HL-60/S4 treated with phorbol 12-myristate 13-acetate at 8.2 ng/mL for 4 days and 3 days (cell line): Measurements from ENCODE around the gene TXNRD1.

ENCODE experiments used
- in situ Hi-C: fragments of 300-500 bp; cut with MboI; formaldehyde crosslinking; loops from 2 replicates; pipeline ENCODE4 v1.15.0; 2022; ENCODE audit warnings: low sequenced_read_pairs

The TXNRD1 gene

DNA sequence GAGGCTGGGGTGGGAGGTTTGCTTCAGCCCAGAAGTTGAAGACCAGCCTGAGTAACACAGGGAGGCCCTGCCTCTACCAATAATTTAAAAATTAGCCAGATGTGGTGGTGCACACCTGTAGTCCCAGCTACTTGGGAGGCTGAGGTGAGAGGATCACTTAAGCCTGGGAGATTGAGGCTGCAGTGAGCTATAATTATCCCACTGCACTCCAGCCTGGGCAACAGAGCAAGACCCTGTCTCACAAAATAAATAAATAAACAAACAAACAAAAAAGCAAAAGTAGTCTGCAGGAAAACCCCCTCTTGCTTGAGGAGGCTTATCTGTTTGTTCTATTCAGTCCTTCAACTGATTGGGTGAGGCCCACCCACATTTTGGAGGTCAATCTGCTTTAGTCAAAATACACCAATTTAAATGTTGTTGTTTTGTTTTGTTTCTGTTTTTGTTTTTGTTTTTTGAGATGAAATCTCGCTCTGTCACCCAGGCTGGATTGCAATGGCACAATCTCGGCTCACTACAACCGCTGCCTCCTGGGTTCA, 24.9 kb upstream of the TXNRD1 start:
- in situ Hi-C loops = no loop called here

DNA sequence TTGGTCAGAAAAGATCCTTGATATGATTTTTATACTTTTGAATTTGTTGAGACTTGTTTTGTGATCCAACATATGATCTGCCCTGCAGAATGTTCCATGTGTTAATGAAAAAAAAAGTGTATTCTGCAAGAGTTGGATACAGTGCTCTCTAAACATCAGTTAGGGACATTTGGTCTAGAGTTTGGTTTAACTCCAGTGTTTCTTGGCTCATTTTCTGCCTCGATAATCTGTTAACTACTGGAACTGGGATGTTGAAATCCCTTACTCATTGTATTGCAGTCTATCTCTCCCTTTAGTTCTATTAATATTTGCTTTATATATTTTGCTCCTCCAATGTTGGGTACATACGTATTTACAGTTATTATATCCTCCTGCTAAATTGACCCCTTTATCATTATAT, 18.3 kb upstream of the TXNRD1 start:
- in situ Hi-C loops = no loop called here

DNA sequence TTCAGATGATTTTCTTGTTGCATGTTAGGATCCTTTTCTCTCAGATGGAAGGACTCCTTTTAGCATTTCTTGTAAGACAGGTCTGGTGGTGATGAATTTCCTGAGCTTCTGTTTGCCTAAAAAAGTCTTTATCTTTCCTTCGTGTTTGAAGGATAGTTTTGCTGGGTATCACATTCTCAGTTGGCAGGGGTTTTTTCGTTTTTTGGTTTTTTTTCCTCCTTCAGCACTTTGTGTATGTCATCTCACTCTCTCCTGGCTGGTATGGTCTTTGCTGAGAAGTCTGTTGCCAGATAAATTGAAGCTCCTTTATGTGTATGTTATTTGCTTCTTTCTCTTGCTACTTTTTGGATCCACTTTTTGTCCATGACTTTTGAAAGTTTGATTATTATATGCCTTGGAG, 15.6 kb upstream of the TXNRD1 start:
- in situ Hi-C loops = loop anchor here (25.0 kb wide), 1 partner anchor 162 kb away; no protein-coding TSS in a partner anchor

DNA sequence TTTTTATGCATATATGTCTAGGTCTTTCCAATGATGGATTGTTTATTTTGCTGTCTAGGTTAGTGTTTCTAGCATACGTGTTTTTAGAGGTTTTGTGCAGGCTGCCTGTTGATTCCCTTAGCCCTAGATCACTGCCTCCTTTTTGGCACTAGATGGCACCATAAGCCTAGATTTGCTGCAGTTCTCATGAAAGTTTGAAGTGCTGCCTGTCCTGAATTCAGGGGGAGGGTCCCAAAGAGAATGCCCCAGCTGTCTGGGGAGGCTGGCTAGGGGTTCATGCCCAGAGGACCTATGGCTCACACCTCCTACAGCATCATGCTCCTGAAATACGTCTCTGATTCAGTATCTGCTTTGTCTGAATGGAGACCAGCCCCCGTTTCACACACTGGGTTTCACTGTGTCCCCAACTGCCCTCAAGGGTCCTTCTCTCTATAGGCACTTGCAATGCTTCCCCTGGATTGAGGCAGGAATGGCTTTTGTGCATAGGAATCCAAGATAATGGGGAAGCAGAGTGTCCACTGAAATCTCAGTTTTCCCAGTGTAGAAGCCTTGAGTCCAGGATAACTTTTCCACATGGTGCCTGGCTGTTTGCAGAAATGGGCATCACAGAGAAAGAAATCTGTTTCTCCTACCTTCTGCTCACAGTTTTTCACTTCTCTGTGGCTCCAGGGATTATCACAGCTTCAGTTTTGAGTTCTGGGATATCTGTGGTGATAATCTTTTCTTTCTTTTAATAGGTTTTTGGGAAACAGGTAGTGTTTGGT, 14.2 kb upstream of the TXNRD1 start:
- in situ Hi-C loops = loop anchor here (25.0 kb wide), 1 partner anchor 161 kb away; no protein-coding TSS in a partner anchor

DNA sequence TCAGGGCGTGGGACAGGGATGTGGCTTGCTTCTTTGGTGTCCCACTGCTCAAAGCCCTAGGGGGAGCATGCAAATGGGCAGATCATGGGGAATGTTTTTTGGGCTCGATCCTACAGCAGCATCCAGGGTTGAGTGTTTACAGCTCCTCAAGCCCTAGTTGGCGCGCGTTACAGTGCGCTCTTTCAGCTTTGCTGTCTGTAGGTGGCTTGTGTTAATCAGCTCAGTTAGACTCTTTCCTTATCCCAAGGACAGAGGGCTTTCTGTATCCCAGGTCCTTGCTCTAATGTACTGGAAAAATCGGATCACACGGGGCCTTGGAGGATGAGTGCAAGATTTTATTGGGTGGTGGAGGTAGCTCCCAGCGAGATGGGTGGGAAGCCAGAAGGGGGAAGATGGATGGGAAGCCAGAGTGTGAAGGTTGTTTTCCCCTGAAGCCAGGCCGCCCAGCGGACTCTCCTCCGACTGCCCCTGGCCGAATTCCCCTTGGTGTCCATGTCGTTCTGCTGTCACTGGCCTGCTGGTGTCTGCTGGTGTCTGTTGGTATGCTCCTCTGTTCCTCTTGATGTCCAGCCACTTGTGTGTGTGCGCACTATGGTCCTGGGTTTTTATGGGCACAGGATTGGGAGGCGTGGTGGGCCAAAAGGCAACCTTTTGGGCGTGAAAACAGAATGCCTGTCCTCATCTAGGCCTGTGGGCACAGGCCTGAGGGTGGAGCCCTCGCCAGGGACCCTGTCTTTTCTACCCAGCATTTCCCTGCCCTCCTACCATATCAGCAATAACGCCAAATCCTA, 10.7 kb upstream of the TXNRD1 start:
- in situ Hi-C loops = loop anchor here (25.0 kb wide), 1 partner anchor 157 kb away; no protein-coding TSS in a partner anchor

DNA sequence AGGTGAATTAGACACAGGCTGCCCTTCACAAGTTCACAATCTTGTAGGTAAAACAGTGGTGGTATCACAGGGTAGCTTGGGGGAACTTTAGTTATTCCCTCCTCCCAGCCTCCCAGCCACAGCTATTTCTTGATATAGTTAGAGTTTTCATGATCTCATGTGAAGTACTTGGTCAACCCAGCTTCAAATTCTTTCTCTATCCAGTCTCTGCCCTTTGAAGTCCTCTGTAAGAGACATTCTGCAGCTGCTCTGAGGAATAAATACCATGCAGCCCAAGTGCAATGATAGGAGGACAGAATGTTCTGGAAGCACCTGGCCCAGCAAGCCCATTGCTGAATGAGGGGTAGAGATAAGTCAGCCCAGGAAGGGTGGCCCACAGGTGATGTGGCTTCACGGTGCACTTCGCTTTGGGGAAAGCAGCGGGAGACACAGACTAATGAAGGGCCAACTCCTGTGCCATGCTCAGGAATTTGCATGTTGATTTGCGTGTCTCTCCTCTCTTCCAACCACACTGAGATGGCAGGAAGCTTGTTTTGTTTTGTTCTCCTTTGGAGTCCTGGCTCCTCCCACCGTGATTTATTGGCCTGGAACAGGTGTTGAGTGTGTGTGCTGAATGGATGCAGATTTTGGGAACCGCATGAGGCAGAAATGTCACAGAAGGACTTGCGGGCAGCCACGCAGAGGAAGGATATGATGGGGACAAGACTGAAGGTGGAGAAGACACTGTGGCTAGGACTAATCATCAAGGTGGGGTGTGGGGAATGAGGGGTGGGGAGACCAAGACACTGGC, 8.0 kb upstream of the TXNRD1 start:
- in situ Hi-C loops = loop anchor here (25.0 kb wide), 1 partner anchor 155 kb away; no protein-coding TSS in a partner anchor

DNA sequence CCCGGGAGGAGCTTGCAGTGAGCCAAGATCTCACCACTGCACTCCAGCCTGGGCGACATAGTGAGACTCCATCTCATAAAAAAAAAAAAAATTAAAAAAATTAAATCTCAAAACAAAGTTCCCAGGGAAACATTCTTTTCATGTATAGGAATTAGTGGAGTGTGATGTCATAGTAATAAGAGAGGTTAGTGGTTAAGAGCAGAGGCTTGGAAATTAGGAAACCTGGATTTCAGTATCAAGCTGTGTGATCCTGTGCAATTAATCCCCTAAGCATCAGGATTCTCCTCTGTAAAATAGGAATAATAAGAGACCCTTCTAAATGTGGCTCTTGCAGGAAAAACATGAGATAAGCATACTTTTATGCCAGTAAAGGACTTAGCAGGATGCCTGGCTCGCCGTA, 3.1 kb upstream of the TXNRD1 start:
- in situ Hi-C loops = loop anchor here (25.0 kb wide), 1 partner anchor 150 kb away; no protein-coding TSS in a partner anchor

DNA sequence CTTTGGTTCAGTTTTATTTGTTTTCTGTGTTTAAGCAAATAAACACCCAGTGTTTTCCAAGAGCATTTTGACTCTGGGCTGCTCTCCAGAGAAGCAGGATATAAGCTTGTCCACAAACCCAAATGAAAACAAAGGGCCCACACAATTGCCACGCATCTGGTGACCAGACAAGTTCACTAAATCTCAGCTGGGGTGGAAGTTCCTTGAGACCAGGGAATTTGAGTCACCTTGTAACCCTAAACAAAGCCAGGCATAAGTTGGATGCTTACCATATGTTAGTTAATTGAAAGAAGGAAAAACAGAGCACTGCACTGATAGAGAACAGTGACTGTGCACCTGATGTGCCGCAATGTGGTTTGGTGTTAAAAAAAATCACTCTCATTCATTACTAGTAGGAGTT, 1.6 kb upstream of the TXNRD1 start:
- in situ Hi-C loops = loop anchor here (25.0 kb wide), 1 partner anchor 148 kb away; no protein-coding TSS in a partner anchor

DNA sequence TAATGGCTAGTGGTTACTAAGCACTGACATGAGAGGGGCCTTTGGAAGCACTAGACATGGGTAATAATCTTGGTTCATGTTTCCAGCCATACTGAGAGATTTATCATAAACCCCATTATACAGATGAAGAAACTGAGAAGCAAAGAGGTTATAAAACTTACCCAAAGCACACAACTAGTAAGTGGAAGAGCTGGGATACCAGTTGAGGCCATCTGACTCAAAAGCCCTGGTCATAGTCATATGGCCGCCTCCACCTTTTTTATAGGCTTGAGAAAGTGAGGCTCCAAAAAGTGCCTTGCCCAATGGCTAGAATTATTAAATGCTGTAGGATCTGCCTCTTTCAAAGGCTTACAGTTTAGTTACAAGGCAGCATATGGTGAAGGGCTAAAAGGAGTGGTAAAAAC, 944 bp downstream of the TXNRD1 start:
- in situ Hi-C loops = loop anchor here (25.0 kb wide), 1 partner anchor 146 kb away; no protein-coding TSS in a partner anchor

DNA sequence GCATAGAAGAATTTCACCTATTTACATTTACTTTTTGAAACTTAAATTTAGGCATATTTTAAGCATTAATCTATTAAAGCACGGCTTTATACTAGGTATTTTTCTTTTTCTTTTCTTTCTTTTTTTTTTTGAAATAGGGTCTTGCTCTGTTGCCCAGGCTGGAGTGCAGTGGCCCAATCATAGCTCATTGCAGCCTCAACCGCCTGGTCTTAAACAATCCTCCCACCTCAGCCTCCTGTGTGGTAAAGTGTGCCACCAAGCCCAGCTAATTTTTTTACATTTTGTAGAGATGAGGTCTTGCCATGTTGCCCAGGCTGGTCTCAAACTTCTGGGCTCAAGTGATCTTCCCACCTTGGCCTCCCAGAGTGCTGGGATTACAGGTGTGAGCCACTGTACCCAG, 2.9 kb downstream of the TXNRD1 start:
- in situ Hi-C loops = loop anchor here (25.0 kb wide), 1 partner anchor 144 kb away; no protein-coding TSS in a partner anchor

DNA sequence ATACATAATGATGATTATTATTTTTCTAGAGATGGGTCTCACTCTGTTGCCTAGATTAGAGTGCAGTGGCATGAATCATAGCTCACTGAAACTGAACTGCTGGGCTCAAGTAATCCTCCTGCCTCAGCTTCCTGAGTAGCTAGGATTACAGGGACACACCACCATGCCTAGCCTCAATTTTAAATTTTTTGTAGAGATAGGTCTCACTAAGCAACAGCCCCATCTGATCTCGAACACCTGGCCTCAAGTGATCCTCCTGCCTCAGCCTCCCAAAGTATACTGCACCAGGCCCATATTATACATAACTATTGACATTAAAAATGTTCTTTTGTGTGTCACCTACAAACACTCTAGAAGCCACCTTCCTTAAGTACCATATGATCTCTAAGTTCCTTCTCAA, 3.4 kb downstream of the TXNRD1 start:
- in situ Hi-C loops = loop anchor here (25.0 kb wide), 1 partner anchor 143 kb away; no protein-coding TSS in a partner anchor

DNA sequence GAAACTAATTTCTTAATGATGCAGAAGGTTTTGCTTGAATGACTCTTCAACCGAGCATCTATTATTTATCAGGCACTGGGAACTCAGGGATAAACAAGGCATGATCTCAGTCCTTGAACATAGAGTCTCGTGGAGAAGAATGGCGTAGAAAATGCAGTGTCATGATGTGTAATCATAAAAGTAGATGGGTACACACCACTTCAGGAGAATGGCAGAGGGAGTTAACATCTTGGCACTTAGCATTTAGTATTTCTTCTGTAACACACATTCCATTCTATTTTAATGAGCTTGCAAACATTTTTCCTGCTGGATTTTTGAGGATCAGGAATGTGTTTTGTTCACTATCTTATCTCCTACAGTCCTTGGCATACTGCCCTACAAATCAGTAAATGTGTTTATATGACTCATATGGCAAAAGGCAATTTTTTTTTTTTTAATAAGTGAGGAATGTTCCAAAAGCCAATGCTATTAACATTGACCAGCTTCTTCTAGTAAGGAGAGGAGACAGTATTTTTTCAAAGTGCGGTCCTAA, 3.8 kb downstream of the TXNRD1 start:
- in situ Hi-C loops = loop anchor here (25.0 kb wide), 1 partner anchor 143 kb away; no protein-coding TSS in a partner anchor

DNA sequence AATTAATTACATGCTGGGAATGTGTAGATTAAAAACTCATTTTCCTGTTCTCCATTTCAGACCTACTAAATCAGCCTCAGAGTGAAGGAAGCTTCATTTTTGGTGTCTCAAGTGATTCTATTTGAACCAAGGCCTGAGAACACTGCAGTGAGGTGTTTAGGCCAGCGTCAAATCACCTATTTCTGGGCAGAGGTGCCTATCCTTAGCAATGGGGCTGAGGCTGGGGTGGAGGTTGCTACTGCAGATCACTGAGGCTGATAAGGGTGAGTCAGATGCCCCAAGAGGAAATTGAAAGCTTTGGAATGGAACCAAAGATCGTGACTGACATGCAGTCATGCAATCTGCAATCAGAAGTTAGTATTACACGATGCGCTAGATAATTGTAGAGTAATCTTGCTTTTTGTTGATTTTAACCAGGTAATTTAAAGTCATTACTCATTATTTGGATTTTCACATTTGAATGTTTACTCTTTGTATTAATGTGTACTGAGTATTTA, 4.4 kb downstream of the TXNRD1 start:
- in situ Hi-C loops = loop anchor here (25.0 kb wide), 1 partner anchor 142 kb away; no protein-coding TSS in a partner anchor

DNA sequence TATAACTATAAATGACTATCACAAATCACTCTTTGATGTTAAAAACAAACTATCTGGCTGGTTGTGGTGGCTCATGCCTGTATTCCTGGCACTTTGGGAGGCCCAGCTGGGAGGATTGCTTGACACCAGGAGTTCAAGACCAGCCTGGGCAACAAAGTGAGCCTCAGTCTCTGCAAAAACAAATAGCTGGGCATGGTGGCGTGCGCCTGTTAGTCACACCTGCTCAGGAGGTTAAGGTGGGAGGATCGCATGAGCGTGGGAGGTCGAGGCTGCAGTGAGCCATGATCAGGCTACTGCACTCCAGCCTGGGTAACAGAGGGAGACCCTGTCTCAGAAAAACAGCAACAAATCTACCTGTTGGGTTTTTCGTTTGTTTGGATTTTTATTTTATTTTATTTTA, 5.4 kb downstream of the TXNRD1 start:
- in situ Hi-C loops = loop anchor here (25.0 kb wide), 1 partner anchor 141 kb away; no protein-coding TSS in a partner anchor

DNA sequence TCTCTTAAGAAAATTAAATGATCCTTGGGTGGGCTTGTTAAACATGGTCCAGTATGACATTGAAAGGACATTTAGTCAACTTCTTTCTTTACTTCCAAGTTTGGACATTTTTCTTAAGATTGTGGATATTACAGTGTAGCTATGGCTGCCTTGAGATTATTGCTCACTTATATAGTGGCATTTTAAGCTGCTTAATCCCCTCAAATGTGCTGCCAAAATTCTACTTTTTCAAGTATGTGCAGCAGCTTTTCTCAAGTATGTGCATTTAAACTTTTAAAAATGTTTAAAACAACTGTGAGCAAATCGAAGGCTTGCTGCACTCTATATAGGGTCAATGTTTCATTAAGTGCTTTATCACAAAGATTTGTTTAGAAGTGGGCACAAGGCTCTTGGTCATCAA, 7.4 kb downstream of the TXNRD1 start:
- in situ Hi-C loops = loop anchor here (25.0 kb wide), 1 partner anchor 139 kb away; no protein-coding TSS in a partner anchor

DNA sequence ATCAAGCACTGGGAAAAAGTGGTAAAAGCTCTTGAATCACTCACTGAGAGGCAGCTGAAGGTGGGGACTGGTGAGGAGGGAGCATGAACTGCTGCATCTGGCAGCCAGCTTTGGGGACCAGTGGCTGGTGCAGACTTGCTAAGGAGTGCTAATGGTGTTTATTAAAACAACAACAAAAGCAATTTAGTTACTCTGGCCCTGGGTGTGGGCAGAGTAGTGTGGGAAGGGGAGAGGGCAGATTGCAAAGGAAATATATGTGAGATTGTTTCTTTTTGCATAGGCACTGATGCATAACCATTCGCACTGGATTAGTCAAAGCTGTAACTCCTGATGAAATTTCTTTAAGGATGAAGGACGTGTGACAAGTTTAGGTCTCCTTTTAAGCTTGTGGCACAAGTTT, 8.1 kb downstream of the TXNRD1 start:
- in situ Hi-C loops = loop anchor here (25.0 kb wide), 1 partner anchor 139 kb away; no protein-coding TSS in a partner anchor

DNA sequence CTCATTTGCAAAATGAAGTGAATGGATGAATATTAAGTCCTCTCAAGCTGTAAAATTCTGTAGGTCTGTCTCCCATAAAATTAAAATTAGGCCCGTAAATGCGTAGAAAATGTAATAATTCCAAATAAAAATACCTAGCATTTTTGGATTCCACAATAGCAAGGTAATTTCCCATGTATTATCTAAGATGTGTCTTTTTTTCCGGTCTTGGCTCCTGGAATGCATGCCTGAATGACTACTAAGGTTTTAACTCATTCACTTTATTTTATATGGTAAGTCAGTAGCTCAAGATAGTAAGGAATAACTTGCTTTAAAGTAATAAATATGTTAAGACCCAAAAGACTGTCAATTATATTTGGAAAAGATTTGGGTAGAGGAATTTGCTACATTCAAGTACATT, 11.1 kb downstream of the TXNRD1 start:
- in situ Hi-C loops = no loop called here

DNA sequence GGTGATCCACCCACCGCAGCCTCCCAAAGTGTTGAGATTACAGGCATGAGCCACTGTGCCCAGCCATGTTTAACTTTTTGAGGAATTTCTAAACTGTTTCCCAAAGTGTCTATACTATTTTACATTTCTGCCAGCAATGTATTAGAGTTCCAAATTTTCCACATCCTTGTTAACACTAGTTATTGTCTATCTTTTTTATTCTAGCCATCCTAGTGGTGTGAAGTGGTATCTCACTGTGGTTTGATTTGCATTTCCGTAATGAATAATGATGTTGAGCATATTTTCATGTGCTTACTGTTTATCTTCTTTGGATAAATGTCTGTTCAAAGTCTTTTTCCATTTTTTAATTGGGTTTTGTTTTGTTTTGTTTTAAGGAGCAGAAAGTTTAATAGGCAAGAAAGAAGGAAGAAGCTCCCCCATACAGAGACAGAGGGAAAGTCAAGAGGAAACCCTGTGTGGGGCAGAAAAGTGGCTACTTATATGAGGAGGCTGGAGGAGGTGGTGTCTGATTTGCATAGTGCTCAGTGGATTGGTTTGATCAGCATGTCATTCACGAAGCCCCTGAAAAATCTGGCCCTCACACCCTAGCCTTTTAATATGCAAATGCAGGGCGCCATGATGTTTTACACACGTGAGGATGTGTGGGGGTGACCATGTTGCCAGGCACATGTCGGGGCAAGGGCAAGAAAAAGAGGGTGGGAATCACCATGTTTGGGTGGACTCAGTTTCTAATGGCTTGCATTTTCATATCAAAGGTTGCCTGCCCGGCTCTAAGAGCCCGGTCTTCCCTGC, 14.9 kb downstream of the TXNRD1 start:
- in situ Hi-C loops = no loop called here
